Right ventricle myocardium inferior (tissue), 1 donor: Measurements from ENCODE around the gene LRFN2. TPM values are rescaled to one million over a fixed set of nuclear protein-coding genes. Genes with fewer than 3 reads are reported as not detected.

Experiments used
- ATAC-seq: fragments of 200-7000 bp; cut with Tn5 transposase; one replicate; pipeline ENCODE4 v1.9.1; 2020; ENCODE audit warnings: mild to moderate bottlenecking, moderate library complexity
- DNase-seq: peaks from one replicate; pipeline ENCODE4 v3.0.0; 2021; ENCODE audit errors: missing footprints
- intact Hi-C: fragments of 100-400 bp; cut with DNase I; formaldehyde crosslinking; loops from one replicate; pipeline ENCODE4 v1.11.0; 2022
- total RNA-seq: library from RNA; stranded (reverse); fragmentation: NEBNext Ultra II Directional; extraction: Animal tissue kit (Norgen Biotek cat#: 25700); gene quantifications from one replicate; pipeline ENCODE4 v1.2.1, GENCODE V29; 2021
- donor health status: DM: no; HTN: yes; CAD: no; lungs with severe emphysema.

LRFN2 gene
- total RNA-seq, 1 donor from 2014 or later: not detected

DNA sequence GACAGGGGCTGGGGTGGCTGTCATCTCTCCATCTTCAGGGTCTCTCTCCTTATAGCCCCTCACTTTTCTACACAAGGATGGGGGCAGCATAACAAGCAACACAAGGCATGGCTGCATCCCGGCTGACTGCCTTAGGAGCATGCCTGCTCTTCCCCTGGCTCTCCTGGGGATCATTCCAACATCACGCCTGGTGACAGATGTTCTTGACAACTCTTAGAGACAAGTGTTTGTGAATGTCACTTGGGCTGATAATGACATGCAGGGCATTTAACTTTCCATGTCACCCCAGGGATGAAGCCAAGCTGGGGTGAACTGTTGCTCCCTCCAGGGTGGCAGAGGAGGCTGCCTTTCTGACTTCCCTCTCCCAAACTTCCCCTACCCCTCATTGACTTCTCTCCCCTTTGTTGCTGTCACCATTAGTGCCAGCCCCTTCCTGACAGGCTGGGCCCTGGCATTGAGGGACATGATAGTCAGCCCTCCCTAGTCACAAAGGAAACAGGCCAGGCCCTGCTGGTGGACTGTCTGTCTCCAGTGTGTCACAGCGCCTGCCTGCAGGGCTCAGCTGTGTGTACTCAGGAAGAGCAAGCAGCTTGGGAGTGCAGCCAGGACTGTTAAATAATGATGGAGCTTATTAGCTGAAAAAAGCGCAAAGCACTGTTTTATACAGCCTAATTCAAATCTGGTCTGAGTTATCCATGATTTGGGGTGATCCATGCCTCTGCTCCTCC is 161.8 kb downstream of the LRFN2 start:
- peak; percentile 90 for ATAC-seq
- intact Hi-C loops: no loop called here
- DNase-seq: peak; percentile 72

DNA sequence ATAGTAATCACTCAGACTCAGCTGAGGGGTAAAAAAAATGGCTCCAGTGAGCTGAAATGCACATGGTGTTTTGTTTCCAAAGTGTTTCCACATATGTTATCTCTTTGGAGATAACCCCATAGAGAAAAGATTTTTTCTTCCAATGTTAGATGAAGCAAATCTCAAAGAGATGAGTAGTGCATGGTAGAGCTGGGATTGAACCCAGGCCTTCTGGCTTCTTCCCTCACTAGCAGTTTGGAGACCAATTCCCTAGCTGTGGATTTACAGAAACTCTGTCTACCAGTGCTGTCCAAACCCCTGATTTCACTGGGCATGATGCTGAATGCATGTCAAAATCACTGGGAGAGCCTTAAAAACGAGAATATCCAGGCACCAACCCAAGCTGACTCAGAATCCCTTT is 165.1 kb downstream of the LRFN2 start:
- ATAC-seq: no peak
- no peak for DNase-seq
- intact Hi-C loops: no loop called here

GRCh38 chr6:40419946-40420728 is 167.0 kb downstream of the LRFN2 start:
- DNase-seq: no peak
- ATAC-seq: no peak
- intact Hi-C loops: no loop called here

DNA sequence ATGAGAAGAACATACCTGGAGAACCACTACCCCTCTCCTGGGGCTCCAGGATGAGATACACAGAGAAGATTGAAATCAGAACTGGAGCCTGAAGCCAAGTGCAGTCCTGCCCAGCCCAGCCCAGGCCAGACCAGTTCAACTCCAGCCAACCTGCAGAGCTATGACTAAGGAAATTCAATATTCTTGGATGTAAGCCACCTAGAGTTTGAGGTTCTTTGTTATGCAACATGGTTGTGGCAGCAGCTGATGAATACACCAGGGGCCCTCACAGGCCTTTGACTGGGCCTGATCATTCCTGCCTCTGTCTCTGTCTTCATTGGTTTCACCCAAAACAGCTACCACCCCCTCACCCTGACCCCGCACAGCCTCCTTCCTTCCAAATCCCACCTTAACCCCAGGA is 167.8 kb downstream of the LRFN2 start:
- intact Hi-C loops: no loop called here
- DNase-seq: no peak
- ATAC-seq: no peak

DNA sequence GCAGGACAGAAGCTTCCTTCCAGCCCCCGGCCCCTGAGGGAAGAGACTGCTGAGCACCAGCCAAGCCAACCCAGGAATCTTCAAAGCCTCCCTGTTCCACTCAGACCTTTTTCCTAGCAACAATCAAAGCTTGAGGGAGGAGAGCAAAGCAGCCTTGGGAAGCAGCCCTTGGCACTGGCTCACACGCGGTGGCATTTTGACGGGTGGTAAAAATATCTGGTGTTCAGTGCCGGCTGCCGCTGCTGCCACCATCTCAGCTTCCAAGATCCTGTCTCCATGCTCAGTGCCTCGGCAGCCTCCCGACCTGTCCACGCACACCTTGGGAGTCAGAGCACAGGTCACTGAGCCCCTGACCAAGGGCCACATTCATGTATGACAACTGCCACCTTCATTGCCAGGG is 170.1 kb downstream of the LRFN2 start:
- no peak for DNase-seq
- intact Hi-C loops: no loop called here
- peak; percentile 70 for ATAC-seq

DNA sequence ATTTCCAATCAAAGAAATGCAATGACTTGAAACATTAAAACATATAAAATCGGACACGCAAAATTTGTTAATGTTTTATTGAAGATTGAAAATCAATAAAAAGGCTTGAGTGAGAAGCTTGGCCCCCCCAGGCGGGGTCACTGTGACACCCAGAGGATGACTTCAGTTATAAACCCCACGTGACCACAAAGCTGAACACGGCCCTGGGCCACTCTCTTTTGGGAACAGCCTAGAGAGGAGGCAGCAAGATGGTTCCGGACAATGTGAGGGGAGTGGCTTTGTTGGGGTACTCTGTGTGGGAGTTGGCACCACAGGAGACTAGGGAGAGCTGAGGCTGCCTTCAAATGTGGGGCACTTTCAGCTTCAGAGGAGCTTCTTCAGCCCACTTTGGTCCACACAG is 172.5 kb downstream of the LRFN2 start:
- ATAC-seq: no peak
- intact Hi-C loops: no loop called here
- DNase-seq: no peak

DNA sequence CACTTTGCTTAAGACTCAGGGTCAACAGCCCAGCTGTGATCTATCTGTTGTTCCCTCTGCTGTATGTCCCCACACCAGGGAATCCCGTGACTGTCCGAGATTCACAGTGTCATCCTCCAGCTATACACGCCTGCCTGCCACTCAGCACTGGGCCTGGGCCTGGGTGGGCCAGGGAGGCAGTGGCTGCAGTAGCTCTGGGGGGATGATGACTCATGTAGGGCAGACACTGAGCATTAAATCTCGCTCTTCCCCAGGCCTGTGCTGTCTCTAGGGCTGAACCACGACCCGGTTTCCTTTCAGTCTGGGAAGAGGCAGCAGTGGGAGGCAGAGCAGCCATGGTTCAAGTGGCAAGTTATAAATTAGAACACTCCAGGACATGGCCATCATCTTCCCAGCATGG is 173.9 kb downstream of the LRFN2 start:
- DNase-seq (no peak), ATAC-seq (no peak)
- intact Hi-C loops: no loop called here

DNA sequence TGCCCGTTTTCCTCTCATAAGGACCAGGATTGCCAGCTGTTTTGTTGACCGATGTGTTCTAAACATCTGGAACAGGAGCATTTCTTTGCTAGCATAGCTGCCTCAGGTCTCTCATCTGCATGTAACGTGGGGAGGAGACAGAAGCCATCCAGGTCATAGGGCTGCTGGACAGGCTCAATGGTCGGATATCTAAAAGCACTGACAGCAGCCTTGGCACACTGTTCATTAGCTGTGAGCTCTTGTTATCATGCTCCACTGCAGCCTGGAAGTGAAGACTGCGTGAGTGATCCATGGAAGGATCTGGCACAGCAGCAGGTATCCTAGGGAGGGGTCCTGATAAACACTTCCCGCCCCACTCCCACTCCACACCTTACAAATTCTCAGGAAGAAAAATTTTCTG is 175.3 kb downstream of the LRFN2 start:
- DNase-seq (no peak), ATAC-seq (peak; percentile 83)
- intact Hi-C loops: no loop called here

- intact Hi-C loops: no loop called here
- ATAC-seq (no peak), DNase-seq (no peak)
These were observed 176.3 kb downstream of the LRFN2 start for GRCh38 chr6:40410821-40411220.

GRCh38 chr6:40409716-40410397 is 177.3 kb downstream of the LRFN2 start:
- intact Hi-C loops: no loop called here
- ATAC-seq: no peak
- DNase-seq: no peak

- no peak for ATAC-seq
- DNase-seq: no peak
- intact Hi-C loops: no loop called here
These were observed 178.2 kb downstream of the LRFN2 start for GRCh38 chr6:40408786-40409542.

GRCh38 chr6:40407239-40407638 is 179.9 kb downstream of the LRFN2 start:
- intact Hi-C loops: no loop called here
- ATAC-seq (no peak), DNase-seq (no peak)

DNA sequence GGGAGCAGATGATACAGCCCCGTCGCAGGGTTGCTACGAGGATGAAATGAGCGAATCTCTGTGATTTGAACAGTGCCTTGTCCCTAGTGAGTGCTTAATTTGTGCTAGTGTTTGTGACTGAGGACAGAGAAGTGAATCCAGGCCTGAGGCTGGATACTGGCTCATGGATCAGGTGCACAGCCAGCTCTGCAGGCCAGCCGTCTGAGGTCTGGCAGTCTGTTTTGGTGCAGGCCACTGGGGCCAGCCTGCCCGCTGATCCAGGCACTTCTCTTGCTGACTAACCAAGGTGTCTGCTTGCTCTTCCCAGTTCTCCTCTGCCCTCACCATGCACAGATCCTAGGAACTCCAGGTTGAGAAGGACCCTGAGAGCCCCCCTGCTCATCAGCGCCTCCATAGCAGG is 181.0 kb downstream of the LRFN2 start:
- ATAC-seq: no peak

DNA sequence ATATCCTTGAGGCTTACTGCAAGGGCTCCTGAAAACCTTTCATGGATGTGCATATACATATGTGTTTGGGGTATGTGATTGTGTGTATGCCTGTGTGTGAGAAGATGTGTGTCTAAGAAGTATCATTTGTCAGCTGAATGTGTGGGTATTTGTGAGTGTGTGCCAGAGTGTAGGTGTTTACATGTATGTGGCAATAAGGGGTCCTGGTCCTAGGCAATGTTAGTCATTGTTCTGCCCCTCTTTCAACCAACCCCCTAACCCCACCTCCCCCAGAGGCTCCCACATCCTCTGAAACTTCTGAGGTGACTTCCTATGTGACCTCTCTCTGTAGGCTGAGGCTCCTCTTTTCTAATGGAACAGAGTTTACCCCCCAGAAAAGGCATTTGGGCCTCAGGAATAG is 186.4 kb downstream of the LRFN2 start:
- DNase-seq (no peak), ATAC-seq (no peak)
- intact Hi-C loops: no loop called here

More for the DNA sequence above, 181.0 kb downstream of the LRFN2 start:
- no peak for DNase-seq
- intact Hi-C loops: no loop called here

DNA sequence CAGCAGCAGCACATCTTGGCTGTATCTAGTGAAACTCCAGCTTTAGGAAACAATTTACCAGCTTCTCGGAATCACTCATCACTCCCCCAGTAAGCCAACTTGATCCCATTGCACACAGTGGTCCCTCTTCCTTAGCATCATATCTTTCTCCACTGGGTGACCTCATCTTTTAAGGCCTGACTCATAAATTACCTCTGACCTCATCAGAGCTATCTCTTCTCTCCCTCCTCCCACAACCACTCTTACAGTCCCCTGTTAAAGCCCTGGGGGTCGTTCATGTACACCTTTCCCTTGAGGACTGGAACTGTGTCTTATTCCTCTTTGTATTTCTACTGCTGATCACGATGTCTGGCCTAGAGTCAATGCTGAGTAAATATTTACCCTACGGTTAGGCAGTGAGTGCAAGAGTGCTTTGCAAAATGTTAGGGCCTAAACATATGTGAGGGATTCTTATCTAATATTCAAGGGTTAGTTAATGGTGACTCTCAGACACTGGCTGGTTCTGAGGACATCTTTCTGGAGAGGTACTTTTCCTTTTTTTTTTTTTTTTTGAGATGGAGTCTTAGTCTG is 187.2 kb downstream of the LRFN2 start:
- intact Hi-C loops: no loop called here
- DNase-seq: no peak
- no peak for ATAC-seq

DNA sequence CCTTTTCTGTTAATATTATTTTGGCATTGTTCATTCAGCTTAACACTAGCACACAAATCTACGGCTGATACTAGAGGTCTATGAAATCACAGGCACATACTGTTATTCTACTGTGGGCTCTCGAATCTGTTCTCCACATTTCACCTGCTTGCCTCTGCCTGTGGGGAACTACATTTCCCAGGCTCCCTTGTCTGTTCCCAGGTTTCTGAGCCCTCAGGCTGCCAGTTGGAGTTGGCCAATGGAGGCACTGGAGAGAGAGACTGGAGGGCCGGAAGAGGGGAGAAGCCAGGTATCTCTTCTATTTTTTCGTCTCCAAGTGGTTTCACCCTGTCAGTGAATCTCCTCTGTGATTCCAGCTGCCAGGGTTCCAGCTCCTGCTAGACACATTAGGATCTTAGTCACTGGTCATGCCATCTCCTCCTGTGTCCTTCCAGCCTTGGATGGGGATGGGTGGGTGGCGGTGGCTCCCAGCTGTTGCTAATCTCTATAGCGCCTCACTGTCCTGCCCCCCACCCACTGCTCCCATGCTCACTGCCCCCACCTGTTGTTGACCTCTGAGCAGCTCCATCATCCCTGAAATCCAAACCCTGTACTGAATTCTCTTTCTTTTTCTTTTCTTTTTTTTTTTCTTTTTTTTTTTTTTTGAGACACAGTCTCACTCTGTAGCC is 188.2 kb downstream of the LRFN2 start:
- ATAC-seq (no peak), DNase-seq (no peak)
- intact Hi-C loops: no loop called here

- DNase-seq: no peak
- intact Hi-C loops: no loop called here
- ATAC-seq: no peak
These were observed 189.0 kb downstream of the LRFN2 start for GRCh38 chr6:40398034-40398691.
